Peyer's patch (tissue), 4 donors: Measurements from ENCODE around the gene ANKRD2.

Source experiments
- POLR2A ChIP-seq, 2 donors: fragments of 450-650 bp; IDR thresholded peaks; one replicate each; pipeline ENCODE4 v1.5.1; 2017; ENCODE audit warnings: antibody characterized with exemption in 2 of 2, mild to moderate bottlenecking in 2 of 2, moderate library complexity in 2 of 2
- TF ChIP-seq, protein P1 (sequence below), 6 experiments: fragments of 450-650 bp in 4 of 6; fragments of 200-600 bp in 2 of 6; sonication (generic) in 1 of 6; IDR thresholded peaks; one replicate each; pipeline ENCODE4 v1.5.1; 2017 to 2019; ENCODE audit warnings: antibody characterized with exemption in 6 of 6, mild to moderate bottlenecking in 3 of 6, moderate library complexity in 1 of 6

- TF ChIP-seq, protein P1, sequence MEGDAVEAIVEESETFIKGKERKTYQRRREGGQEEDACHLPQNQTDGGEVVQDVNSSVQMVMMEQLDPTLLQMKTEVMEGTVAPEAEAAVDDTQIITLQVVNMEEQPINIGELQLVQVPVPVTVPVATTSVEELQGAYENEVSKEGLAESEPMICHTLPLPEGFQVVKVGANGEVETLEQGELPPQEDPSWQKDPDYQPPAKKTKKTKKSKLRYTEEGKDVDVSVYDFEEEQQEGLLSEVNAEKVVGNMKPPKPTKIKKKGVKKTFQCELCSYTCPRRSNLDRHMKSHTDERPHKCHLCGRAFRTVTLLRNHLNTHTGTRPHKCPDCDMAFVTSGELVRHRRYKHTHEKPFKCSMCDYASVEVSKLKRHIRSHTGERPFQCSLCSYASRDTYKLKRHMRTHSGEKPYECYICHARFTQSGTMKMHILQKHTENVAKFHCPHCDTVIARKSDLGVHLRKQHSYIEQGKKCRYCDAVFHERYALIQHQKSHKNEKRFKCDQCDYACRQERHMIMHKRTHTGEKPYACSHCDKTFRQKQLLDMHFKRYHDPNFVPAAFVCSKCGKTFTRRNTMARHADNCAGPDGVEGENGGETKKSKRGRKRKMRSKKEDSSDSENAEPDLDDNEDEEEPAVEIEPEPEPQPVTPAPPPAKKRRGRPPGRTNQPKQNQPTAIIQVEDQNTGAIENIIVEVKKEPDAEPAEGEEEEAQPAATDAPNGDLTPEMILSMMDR (IDR thresholded peaks at IDR 0.05) = no peak
- no peak for TF ChIP-seq POLR2A (IDR thresholded peaks at IDR 0.05)
Observed at GRCh38 chr10:97597778-97598177, 25.2 kb downstream of the ANKRD2 start.
